22Rv1 (cell line): ENCODE results near the gene PACSIN1.

ENCODE experiments used
- CTCF ChIP-seq: fragments of 450-650 bp; IDR thresholded peaks from 2 replicates; pipeline ENCODE4 v1.5.1; 2017; ENCODE audit warnings: mild to moderate bottlenecking
- ZFX ChIP-seq: fragments of 450-650 bp; IDR thresholded peaks from 2 replicates; pipeline ENCODE4 v1.6.1; 2017; ENCODE audit warnings: antibody characterized with exemption, borderline replicate concordance

DNA sequence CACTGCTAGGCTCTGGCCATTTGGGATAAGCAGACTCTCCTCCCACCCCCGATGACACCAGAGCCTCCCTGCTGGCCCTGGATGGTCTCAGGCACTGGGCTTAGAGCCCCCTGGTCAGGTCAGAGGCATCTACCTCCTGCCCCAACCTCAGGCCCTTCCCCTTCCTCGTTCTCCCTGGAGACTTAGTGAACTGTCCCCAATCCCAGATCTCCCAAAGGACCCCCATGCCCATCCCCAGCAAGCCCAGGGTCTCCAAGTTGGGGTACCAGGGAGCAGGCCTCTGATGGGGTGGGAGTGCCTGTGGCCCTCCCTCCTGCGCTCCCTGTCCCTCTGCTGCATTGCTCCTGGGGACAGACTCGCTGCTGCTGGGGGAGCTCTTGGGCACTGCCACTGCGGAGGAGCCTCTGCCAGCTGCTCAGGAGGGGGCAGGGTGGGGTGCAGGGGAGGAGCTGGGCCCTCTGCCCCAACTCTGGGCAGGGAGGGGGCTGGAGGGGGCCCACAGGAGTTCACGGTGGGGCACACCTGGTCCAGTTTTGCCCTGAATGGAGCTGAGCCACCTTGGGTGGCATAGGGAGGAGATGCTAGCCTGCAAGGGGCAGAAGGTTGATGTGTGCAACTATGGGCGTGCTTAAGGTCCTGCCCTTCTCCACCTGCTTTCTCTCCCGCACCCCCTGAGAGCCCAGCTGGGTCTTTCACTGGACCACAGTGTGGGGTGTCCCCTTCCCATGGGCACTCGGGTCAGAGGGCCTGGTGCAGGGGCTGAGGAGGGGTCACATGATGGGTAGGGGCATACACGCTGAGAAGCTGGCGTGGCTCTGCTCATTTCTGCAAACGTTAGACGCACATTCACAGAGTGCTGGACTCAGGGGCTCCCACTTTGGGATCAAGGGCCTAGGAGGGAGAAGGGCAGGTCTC, 49.9 kb downstream of the PACSIN1 start:
- no peak for TF ChIP-seq ZFX
- no peak for TF ChIP-seq CTCF
